K562 (cell line): ENCODE results near the gene ERFL. TPM values are rescaled to one million over a fixed set of nuclear protein-coding genes. Genes with fewer than 3 reads are reported as not detected.

Source experiments
- ATAC-seq: fragments of 200-7000 bp; cut with Tn5 transposase; 3 replicates; pipeline ENCODE4 v1.9.1; 2020; ENCODE audit warnings: moderate library complexity
- BruUV-seq: library from RNA; stranded (reverse); fragments of 400-500 nt; replicated peaks from 2 replicates; lab custom pipeline; 2021; lab: Mats Ljungman, UMichigan
- CTCF ChIA-PET: fragments of 300-600 bp; formaldehyde crosslinking; extraction: SDS; loops from one replicate; lab custom pipeline; 2021; ENCODE audit warnings: low intra/inter-chr PET ratio; lab: Yijun Ruan, JAX
- POLR2A ChIA-PET: fragments of 300-600, 350-650 bp; sonication (Branson Sonifier 250); formaldehyde crosslinking; extraction: SDS; loops from one replicate; lab custom pipeline; 2021; ENCODE audit warnings: antibody characterized with exemption, inconsistent platforms; lab: Yijun Ruan, JAX
- DNase-seq, 4 experiments: peaks; one replicate each; pipeline versions ENCODE4 v3.0.0 to v3.0.0-alpha.2; 2011 to 2018; ENCODE audit warnings: low spot score in 3 of 4, mixed read lengths in 3 of 4; ENCODE audit errors: extremely low read depth in 1 of 4
- FAIRE-seq: peaks from 2 replicates; lab custom pipeline; 2011; peaks lifted over from hg19 to GRCh38; lab: Jason Lieb, UNC
- H2AFZ ChIP-seq: 2 replicates; pipeline ENCODE4 v1.6.0; 2011; ENCODE audit warnings: low read depth, low read length, control low read depth, inconsistent platforms
- H3K27ac ChIP-seq: fragments of 200-600 bp; 3 replicates; pipeline ENCODE4 v1.8.0; 2011; ENCODE audit warnings: low read depth, mild to moderate bottlenecking, control low read depth, inconsistent platforms, low read length, moderate library complexity, mixed read lengths; ENCODE audit errors: extremely low read depth
- H3K27me3 ChIP-seq, 2 experiments: fragments of 300-600 bp in 1 of 2; 2 replicates in 1 of 2; 3 replicates in 1 of 2; pipeline versions ENCODE4 v1.6.0 to v1.8.0; 2011; ENCODE audit warnings: inconsistent platforms in 2 of 2, low read length in 2 of 2, mild to moderate bottlenecking in 1 of 2, mixed read lengths in 1 of 2, moderate library complexity in 1 of 2; ENCODE audit not compliant: control insufficient read depth in 2 of 2, insufficient read depth in 2 of 2
- H3K36me3 ChIP-seq: fragments of 300-600 bp; 3 replicates; pipeline ENCODE4 v1.8.0; 2011; ENCODE audit warnings: mild to moderate bottlenecking, low read length, inconsistent platforms; ENCODE audit not compliant: control insufficient read depth, insufficient read depth
- H3K4me1 ChIP-seq, 2 experiments: fragments of 200-600 bp in 1 of 2; replicated peaks in 1 of 2; 2 replicates in 1 of 2; 3 replicates in 1 of 2; pipeline versions ENCODE4 v1.5.1 to v1.8.0; 2011; ENCODE audit warnings: inconsistent platforms in 2 of 2, low read length in 2 of 2, mild to moderate bottlenecking in 1 of 2, mixed read lengths in 1 of 2, moderate library complexity in 1 of 2; ENCODE audit not compliant: control insufficient read depth in 2 of 2, insufficient read depth in 2 of 2
- H3K4me2 ChIP-seq: 2 replicates; pipeline ENCODE4 v1.6.1; 2011; ENCODE audit warnings: low read length, control low read depth, inconsistent platforms, mixed read lengths; ENCODE audit not compliant: insufficient read depth
- H3K4me3 ChIP-seq: fragments of 200-600 bp; sonication (generic), shearing (Covaris generic); 2 replicates; pipeline ENCODE4 v1.5.1; 2016; ENCODE audit warnings: control low read depth, inconsistent platforms
- H3K79me2 ChIP-seq: fragments of 200-600 bp; 3 replicates; pipeline ENCODE4 v1.8.0; 2011; ENCODE audit warnings: low read length, inconsistent platforms; ENCODE audit not compliant: control insufficient read depth, insufficient read depth
- H3K9ac ChIP-seq, 2 experiments: 2 replicates each; pipeline versions ENCODE4 v1.6.0 to v1.6.1; 2011; ENCODE audit warnings: low read depth in 2 of 2, low read length in 2 of 2, control low read depth in 1 of 2, inconsistent platforms in 1 of 2, mild to moderate bottlenecking in 1 of 2, mixed read lengths in 1 of 2; ENCODE audit not compliant: insufficient read depth in 1 of 2
- H3K9me1 ChIP-seq: one replicate; pipeline ENCODE4 v1.6.0; 2011; ENCODE audit warnings: inconsistent platforms, mild to moderate bottlenecking, low read length, moderate library complexity; ENCODE audit not compliant: control insufficient read depth, insufficient read depth
- H3K9me3 ChIP-seq: replicated peaks from 2 replicates; pipeline ENCODE4 v1.5.1; 2011; ENCODE audit warnings: low read depth, low read length, inconsistent platforms; ENCODE audit not compliant: control insufficient read depth, insufficient read depth
- H4K20me1 ChIP-seq: replicated peaks from 2 replicates; pipeline ENCODE4 v1.6.1; 2011; ENCODE audit warnings: low read length, inconsistent platforms, mixed read lengths; ENCODE audit not compliant: control insufficient read depth, insufficient read depth
- CHD4 ChIP-seq: fragments of 200-600 bp; sonication (generic); IDR thresholded peaks from 3 replicates; pipeline ENCODE4 v1.6.1; 2012; ENCODE audit warnings: low read depth, mild to moderate bottlenecking, mixed read lengths, low read length, inconsistent platforms; ENCODE audit not compliant: insufficient read depth, insufficient replicate concordance, poor library complexity, severe bottlenecking
- CSDE1 ChIP-seq, 2 experiments: fragments of 450-650 bp; IDR thresholded peaks; 2 replicates each; pipeline ENCODE4 v1.6.1; 2016; ENCODE audit warnings: mild to moderate bottlenecking in 1 of 2
- CUX1 ChIP-seq: fragments of 200-800 bp; sonication (Bioruptor generic); IDR thresholded peaks from 2 replicates; pipeline ENCODE4 v1.6.1; 2016; ENCODE audit warnings: missing genetic modification characterization, missing compliant biosample characterization
- DNMT1 ChIP-seq: fragments of 450-650 bp; IDR thresholded peaks from 2 replicates; pipeline ENCODE4 v1.6.1; 2016; ENCODE audit warnings: antibody characterized with exemption, mild to moderate bottlenecking
- HNRNPL ChIP-seq: fragments of 200-400 bp; formaldehyde crosslinking; IDR thresholded peaks from 2 replicates; pipeline ENCODE4 v1.6.1; 2017; ENCODE audit warnings: low read depth, mild to moderate bottlenecking, low read length
- HSF4 ChIP-seq: fragments of 250-450 bp; sonication (Bioruptor Pico); IDR thresholded peaks from 2 replicates; pipeline ENCODE4 v2.1.2; 2022; ENCODE audit warnings: mild to moderate bottlenecking, moderate library complexity, borderline replicate concordance
- NCOR1 ChIP-seq: fragments of 450-650 bp; IDR thresholded peaks from 2 replicates; pipeline ENCODE4 v1.6.1; 2016; ENCODE audit warnings: mild to moderate bottlenecking, moderate library complexity
- POLR2AphosphoS2 ChIP-seq: IDR thresholded peaks from 2 replicates; pipeline ENCODE4 v1.6.1; 2012; ENCODE audit warnings: low read length, improper control_type of control experiment
- POLR2G ChIP-seq: fragments of 200-400 bp; formaldehyde crosslinking; IDR thresholded peaks from 2 replicates; pipeline ENCODE4 v1.6.1; 2017; ENCODE audit warnings: low read depth, mild to moderate bottlenecking, antibody characterized with exemption, low read length, moderate library complexity
- RBFOX2 ChIP-seq: fragments of 200-400 bp; formaldehyde crosslinking; IDR thresholded peaks from 2 replicates; pipeline ENCODE4 v1.6.1; 2017; ENCODE audit warnings: low read depth, mild to moderate bottlenecking, low read length, moderate library complexity
- RFX1 ChIP-seq: fragments of 450-650 bp; IDR thresholded peaks from 2 replicates; pipeline ENCODE4 v1.6.1; 2016; ENCODE audit warnings: mild to moderate bottlenecking, moderate library complexity
- XRCC3 ChIP-seq: fragments of 450-650 bp; IDR thresholded peaks from 2 replicates; pipeline ENCODE4 v1.6.1; 2017; ENCODE audit warnings: mild to moderate bottlenecking, moderate library complexity
- ZNF23 ChIP-seq: fragments of 250-450 bp; sonication (Bioruptor Pico); IDR thresholded peaks from 2 replicates; pipeline ENCODE4 v1.4.0; 2020; ENCODE audit warnings: mild to moderate bottlenecking
- ZNF561 ChIP-seq: fragments of 450-650 bp; formaldehyde crosslinking; conservative IDR thresholded peaks from 2 replicates; pipeline ENCODE4 v1.4.0; 2020; ENCODE audit warnings: mild to moderate bottlenecking, moderate library complexity
- ZNF584 ChIP-seq: fragments of 200-800 bp; sonication (Bioruptor generic); IDR thresholded peaks from 2 replicates; pipeline ENCODE4 v1.6.1; 2016; ENCODE audit warnings: low read depth, mild to moderate bottlenecking, missing genetic modification characterization, missing compliant biosample characterization
- WGBS: fragments of 100-300 bp; shearing (Covaris generic); methylation state at CpG from one replicate; pipeline ENCODE4 v1.1.6; 2016; ENCODE audit warnings: low coverage, mixed read lengths; ENCODE audit not compliant: insufficient coverage; ENCODE audit errors: missing lambda C conversion rate; 5-methylcytosine and 5-hydroxymethylcytosine counted together
- in situ Hi-C: fragments of 300-500 bp; cut with MboI; formaldehyde crosslinking; loops from 4 replicates; pipeline ENCODE4 v1.15.0; 2018; ENCODE audit warnings: inconsistent platforms, mixed read lengths
- intact Hi-C: fragments of 100-400 bp; cut with micrococcal nuclease; formaldehyde crosslinking; loops from 2 replicates; pipeline ENCODE4 v1.14.2; 2022
- polyA plus RNA-seq, 8 experiments: library from polyadenylated mRNA; depleted of rRNA in 4 of 8; stranded (reverse) in 5 of 8; unstranded in 3 of 8; fragments of >200 nt; fragmentation: Nextera tagmentation in 2 of 8; fragmentation: Illumina TruSeq in 1 of 8; extraction: Ambion mirVana in 2 of 8; extraction: Trizol in 1 of 8; gene quantifications; 2 replicates each; pipeline versions ENCODE4 v1.2.1 to v1.2.3, GENCODE V29; 2011 to 2014; ENCODE audit warnings: inconsistent platforms in 1 of 8, missing spikeins in 1 of 8
- total RNA-seq, 7 experiments: library from RNA; depleted of rRNA in 6 of 7; stranded (reverse); fragments of >200 nt in 6 of 7; fragmentation: Illumina TruSeq in 2 of 7; extraction: Trizol in 2 of 7; gene quantifications; 2 replicates each; pipeline versions ENCODE4 v1.2.1 to v1.2.3, GENCODE V29; 2011 to 2021; ENCODE audit warnings: low replicate concordance in 1 of 7

ERFL gene
- total and polyA plus RNA-seq, 9 of the 15 experiments (the other 6 are each of a cell fraction or from before 2014, with no cell fraction given): 0.07 to 0.75 (median 0.32) TPM; not detected in 4

GRCh38 chr19:41908724-41909464, 19.4 kb downstream of the ERFL start (continued):
- no peak for TF ChIP-seq CUX1 (CRISPR knock-in tag)
- no peak for TF ChIP-seq RFX1
- TF ChIP-seq, all 486 proteins: peak for 2

GRCh38 chr19:41907994-41908615, 20.1 kb downstream of the ERFL start:
- Histone ChIP-seq H3K4me2 (no peak overlapping the region), H3K27ac (no peak overlapping the region), H3K4me3 (no peak overlapping the region), H3K27me3 (peaks cover 12 to 24% of the 10 kb centered on the region in 2 experiments), H3K9me1 (peaks cover 4% of the 10 kb centered on the region), H3K4me1 (peaks cover 0 to 27% of the 10 kb centered on the region in 2 experiments; a peak in 2 of 5 replicates), H3K9me3 (no peaks in the 10 kb centered on the region), H4K20me1 (peaks cover 22% of the 10 kb centered on the region; the same call in 1 of the 2 replicates), H3K36me3 (peaks cover 39% of the 10 kb centered on the region; the same call in 2 of the 3 replicates), H2AFZ (no peak overlapping the region), H3K79me2 (no peaks in the 10 kb centered on the region), H3K9ac (no peak overlapping the region; a peak in 1 of 4 replicates)
- intact Hi-C loops: no loop called here
- CTCF ChIA-PET: no interaction called here
- POLR2A ChIA-PET: interaction anchor here (0.6 kb wide), 1 partner anchor 17 kb away, joined by 4 read pairs; no protein-coding TSS in a partner anchor
- no peak for ATAC-seq
- TF ChIP-seq ZNF561 (CRISPR knock-in tag) (no peak), ZNF23 (CRISPR knock-in tag) (no peak), XRCC3 (no peak), CHD4 (no peak), ZNF584 (CRISPR knock-in tag) (no peak), HNRNPL (0 out of 2 replicates have a peak, but pooled peaks have one; percentile 33), RBFOX2 (peak; percentile 36), POLR2G (peak; percentile 64), NCOR1 (no peak), DNMT1 (no peak), HSF4 (CRISPR knock-in tag) (no peak), POLR2AphosphoS2 (no peak), CSDE1 (IDR thresholded peaks at IDR 0.05) (no peak)
- in situ Hi-C loops: no loop called here
- 75% methylated on average over 4 of the region's 25 CpGs for WGBS
- FAIRE-seq: no peak
- DNase-seq: no peak
- no TSS peak for BruUV-seq
